A673 (cell line): ENCODE results near the gene SLC16A8. TPM values are rescaled to one million over a fixed set of nuclear protein-coding genes. Genes with fewer than 3 reads are reported as not detected.

ENCODE experiments used
- BruUV-seq: library from RNA; stranded (reverse); fragments of 400-500 nt; replicated peaks from 2 replicates; lab custom pipeline; 2021; lab: Mats Ljungman, UMichigan
- CTCF ChIA-PET: fragments of 300-600 bp; sonication (Branson Sonifier 250); formaldehyde crosslinking; loops from one replicate; lab custom pipeline; 2022; ENCODE audit warnings: antibody characterized with exemption; lab: Charles Lee
- POLR2A ChIA-PET: fragments of 300-600 bp; sonication (Branson Sonifier 250); formaldehyde crosslinking; loops from one replicate; lab custom pipeline; 2022; ENCODE audit warnings: antibody characterized with exemption; ENCODE audit not compliant: low non-redundant PET; lab: Charles Lee
- DNase-seq: peaks from one replicate; pipeline ENCODE4 v3.0.0-alpha.2; 2015; ENCODE audit warnings: low spot score
- H3K27ac ChIP-seq: fragments of 200-600 bp; sonication (generic); 2 replicates; pipeline ENCODE4 v1.5.1; 2016; ENCODE audit warnings: mixed run types, low read depth, mild to moderate bottlenecking, mixed read lengths, antibody characterized with exemption, low read length; ENCODE audit not compliant: poor library complexity, severe bottlenecking
- H3K27me3 ChIP-seq: fragments of 200-600 bp; sonication (generic); replicated peaks from 2 replicates; pipeline ENCODE4 v1.6.1; 2017; ENCODE audit warnings: mixed run types, low read depth, mild to moderate bottlenecking, mixed read lengths, antibody characterized with exemption, low read length; ENCODE audit not compliant: insufficient read depth, poor library complexity
- H3K36me3 ChIP-seq: fragments of 200-600 bp; sonication (generic); 2 replicates; pipeline ENCODE4 v1.6.1; 2016; ENCODE audit warnings: mixed run types, mild to moderate bottlenecking, mixed read lengths, antibody characterized with exemption, low read length; ENCODE audit not compliant: insufficient read depth, poor library complexity, severe bottlenecking
- H3K4me1 ChIP-seq: fragments of 200-600 bp; sonication (generic); 2 replicates; pipeline ENCODE4 v1.6.1; 2017; ENCODE audit warnings: mixed run types, mild to moderate bottlenecking, mixed read lengths, antibody characterized with exemption, low read length; ENCODE audit not compliant: insufficient read depth, poor library complexity, severe bottlenecking
- H3K4me3 ChIP-seq: fragments of 200-600 bp; sonication (generic); 2 replicates; pipeline ENCODE4 v1.5.1; 2016; ENCODE audit warnings: low read depth, mixed run types, mild to moderate bottlenecking, mixed read lengths, low read length; ENCODE audit not compliant: poor library complexity, severe bottlenecking
- H3K9me3 ChIP-seq: fragments of 200-600 bp; sonication (generic); 2 replicates; pipeline ENCODE4 v1.6.1; 2016; ENCODE audit warnings: mixed run types, low read depth, mild to moderate bottlenecking, mixed read lengths, antibody characterized with exemption, low read length; ENCODE audit not compliant: poor library complexity, severe bottlenecking
- CTCF ChIP-seq: fragments of 300-800, 200-600 bp; sonication (generic); conservative IDR thresholded peaks from 2 replicates; pipeline ENCODE4 v1.5.1; 2017; ENCODE audit warnings: low read depth, mild to moderate bottlenecking, antibody characterized with exemption, low read length, moderate library complexity, mixed read lengths
- EZH2 ChIP-seq: fragments of 200-600 bp; sonication (generic); IDR thresholded peaks from 2 replicates; pipeline ENCODE4 v1.6.1; 2017; ENCODE audit warnings: borderline replicate concordance, low read depth, mild to moderate bottlenecking, mixed read lengths, antibody characterized with exemption, low read length; ENCODE audit not compliant: poor library complexity, severe bottlenecking
- intact Hi-C: fragments of 100-400 bp; cut with micrococcal nuclease; formaldehyde crosslinking; loops from one replicate; pipeline ENCODE4 v1.10.0; 2022; ENCODE audit not compliant: unreplicated experiment
- total RNA-seq: library from RNA; stranded (reverse); gene quantifications from 2 replicates; pipeline ENCODE4 v1.2.3, GENCODE V29; 2021

The SLC16A8 gene
- total RNA-seq, 1 experiment from 2014 or later, result not detected

GRCh38 chr22:38115423-38116205, 31.6 kb upstream of the SLC16A8 start:
- Histone ChIP-seq H3K36me3 (peaks cover 5% of the 10 kb centered on the region), H3K4me3 (no peak overlapping the region), H3K4me1 (no peaks in the 10 kb centered on the region), H3K27me3 (no peaks in the 10 kb centered on the region), H3K9me3 (no peaks in the 10 kb centered on the region), H3K27ac (no peak overlapping the region)
- DNase-seq, result no peak
- TF ChIP-seq EZH2 (no peak), CTCF (no peak)
- intact Hi-C loops, result no loop called here
- CTCF ChIA-PET, result no interaction called here
- BruUV-seq, result no TSS peak
- POLR2A ChIA-PET, result no interaction called here

DNA sequence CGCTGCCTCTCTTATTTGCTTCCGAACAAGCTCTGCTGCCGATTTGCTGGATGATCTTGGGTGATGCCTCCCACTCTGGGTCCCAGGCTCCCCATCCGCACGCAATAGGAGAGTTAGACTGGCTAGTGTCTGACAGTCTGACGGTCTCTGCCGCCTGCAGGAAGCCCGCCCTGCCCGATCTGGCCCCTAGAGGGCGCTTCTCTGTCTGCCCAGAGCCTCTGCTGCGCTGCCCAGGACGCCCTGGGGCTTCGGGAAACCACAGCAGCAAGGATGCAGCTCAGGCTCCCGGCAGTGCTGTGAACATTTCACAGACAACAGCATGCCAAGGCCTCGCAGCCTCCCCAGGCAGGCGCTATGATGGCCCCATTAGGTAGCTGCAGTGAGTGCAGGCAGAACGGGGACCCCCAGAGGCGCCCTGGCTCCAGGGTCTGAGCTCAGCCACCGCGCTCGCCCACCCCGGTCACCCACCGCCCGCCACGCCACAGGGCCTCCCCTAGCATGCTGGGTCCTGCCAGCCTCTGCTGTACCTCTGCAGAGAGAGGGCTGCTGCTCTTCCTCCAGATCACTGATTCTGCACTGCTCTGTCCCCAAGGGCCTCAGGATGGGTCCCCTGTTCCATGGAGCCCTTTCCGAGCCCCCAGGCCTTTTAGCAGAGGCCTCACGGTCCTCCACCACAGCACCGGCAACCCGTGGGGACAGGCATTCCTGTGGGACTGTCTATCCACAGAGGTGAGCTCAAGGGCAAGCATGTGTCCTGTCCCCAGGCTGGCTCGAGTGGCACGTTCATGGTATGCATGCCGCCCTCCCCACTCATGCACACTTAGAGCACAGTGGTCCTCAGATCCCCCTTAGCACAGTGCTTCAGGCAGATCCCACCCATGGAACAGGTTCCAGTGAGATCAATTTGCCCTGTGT, 30.8 kb upstream of the SLC16A8 start:
- Histone ChIP-seq H3K36me3 (peaks cover 5% of the 10 kb centered on the region), H3K4me3 (no peak overlapping the region), H3K9me3 (no peaks in the 10 kb centered on the region), H3K27me3 (no peaks in the 10 kb centered on the region), H3K27ac (no peak overlapping the region), H3K4me1 (no peaks in the 10 kb centered on the region)
- TF ChIP-seq EZH2, result no peak
- TF ChIP-seq CTCF, result peak; percentile 97
- BruUV-seq, result no TSS peak
- peak; percentile 83 for DNase-seq
- intact Hi-C loops, result loop anchor here (1.0 kb wide), 1 partner anchor 239 kb away; no protein-coding TSS in a partner anchor
- CTCF ChIA-PET, result interaction anchor here (0.5 to 1.1 kb wide), 3 partner anchors 22 to 510 kb away, joined by 3 to 7 read pairs (median 7); partner anchors contain the start of gene MICALL1
- POLR2A ChIA-PET, result no interaction called here

DNA sequence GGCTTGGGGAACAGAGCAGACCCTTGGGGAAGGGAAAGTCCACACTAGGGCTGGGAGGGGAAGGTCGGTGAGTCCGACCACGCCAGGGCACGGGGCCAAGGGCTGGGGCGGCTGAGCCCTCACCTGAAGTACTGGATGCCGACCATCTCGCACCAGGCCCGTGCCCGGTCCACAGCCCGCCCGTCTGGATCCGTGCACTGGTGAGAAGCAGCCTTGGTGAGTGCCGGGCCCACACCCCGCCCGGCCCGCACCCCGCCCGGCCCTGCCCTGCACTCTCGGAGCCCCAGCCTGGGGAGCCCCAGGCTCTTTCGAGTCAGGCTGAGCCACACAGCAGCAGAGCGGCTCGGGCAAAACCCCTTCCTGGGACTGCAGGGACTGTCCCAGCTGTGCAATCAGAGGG, 28.4 kb upstream of the SLC16A8 start:
- intact Hi-C loops, result no loop called here
- TF ChIP-seq CTCF (no peak), EZH2 (no peak)
- no peak overlapping the region for H3K4me3 ChIP-seq
- H3K27me3 ChIP-seq, result no peaks in the 10 kb centered on the region
- H3K9me3 ChIP-seq, result no peaks in the 10 kb centered on the region
- no peaks in the 10 kb centered on the region for H3K4me1 ChIP-seq
- DNase-seq, result no peak
- POLR2A ChIA-PET, result no interaction called here
- peaks cover 5% of the 10 kb centered on the region for H3K36me3 ChIP-seq
- H3K27ac ChIP-seq, result no peak overlapping the region
- BruUV-seq, result no TSS peak
- CTCF ChIA-PET, result interaction anchor here (0.6 kb wide), 1 partner anchor 472 kb away, joined by 4 read pairs; no protein-coding TSS in a partner anchor
